ENCODE data around the gene EIF4EBP3. TPM values are rescaled to one million over a fixed set of nuclear protein-coding genes. Genes with fewer than 3 reads are reported as not detected.
A peak's percentile ranks its signal among the peaks of the same experiment; 100 is the strongest.

Gene EIF4EBP3
- total RNA-seq, 1 donor: 0.86 TPM

DNA sequence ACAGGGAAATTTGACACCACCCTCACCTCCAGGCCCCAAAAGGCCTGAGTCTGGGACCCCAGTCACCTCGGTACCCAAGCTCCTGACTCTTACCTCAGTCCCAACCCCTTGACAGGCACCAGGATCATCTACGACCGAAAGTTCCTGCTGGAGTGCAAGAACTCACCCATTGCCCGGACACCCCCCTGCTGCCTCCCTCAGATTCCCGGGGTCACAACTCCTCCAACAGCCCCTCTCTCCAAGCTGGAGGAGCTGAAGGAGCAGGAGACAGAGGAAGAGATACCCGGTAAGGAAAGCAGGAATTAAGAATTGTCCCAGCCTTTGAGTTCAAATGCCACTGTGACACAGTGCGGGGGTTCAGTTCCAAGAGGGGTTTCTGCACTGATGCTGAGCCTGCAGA lies 1.3 kb downstream of the EIF4EBP3 start:
- no peak overlapping the region for H3K4me3 ChIP-seq (ENCODE audit: low read depth, low read length)
- no peak for DNase-seq (ENCODE audit: low read depth)
- TF ChIP-seq, protein P1, sequence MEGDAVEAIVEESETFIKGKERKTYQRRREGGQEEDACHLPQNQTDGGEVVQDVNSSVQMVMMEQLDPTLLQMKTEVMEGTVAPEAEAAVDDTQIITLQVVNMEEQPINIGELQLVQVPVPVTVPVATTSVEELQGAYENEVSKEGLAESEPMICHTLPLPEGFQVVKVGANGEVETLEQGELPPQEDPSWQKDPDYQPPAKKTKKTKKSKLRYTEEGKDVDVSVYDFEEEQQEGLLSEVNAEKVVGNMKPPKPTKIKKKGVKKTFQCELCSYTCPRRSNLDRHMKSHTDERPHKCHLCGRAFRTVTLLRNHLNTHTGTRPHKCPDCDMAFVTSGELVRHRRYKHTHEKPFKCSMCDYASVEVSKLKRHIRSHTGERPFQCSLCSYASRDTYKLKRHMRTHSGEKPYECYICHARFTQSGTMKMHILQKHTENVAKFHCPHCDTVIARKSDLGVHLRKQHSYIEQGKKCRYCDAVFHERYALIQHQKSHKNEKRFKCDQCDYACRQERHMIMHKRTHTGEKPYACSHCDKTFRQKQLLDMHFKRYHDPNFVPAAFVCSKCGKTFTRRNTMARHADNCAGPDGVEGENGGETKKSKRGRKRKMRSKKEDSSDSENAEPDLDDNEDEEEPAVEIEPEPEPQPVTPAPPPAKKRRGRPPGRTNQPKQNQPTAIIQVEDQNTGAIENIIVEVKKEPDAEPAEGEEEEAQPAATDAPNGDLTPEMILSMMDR (IDR thresholded peaks at IDR 0.05; ENCODE audit: insufficient read depth, low read depth, low read length): no peak

DNA sequence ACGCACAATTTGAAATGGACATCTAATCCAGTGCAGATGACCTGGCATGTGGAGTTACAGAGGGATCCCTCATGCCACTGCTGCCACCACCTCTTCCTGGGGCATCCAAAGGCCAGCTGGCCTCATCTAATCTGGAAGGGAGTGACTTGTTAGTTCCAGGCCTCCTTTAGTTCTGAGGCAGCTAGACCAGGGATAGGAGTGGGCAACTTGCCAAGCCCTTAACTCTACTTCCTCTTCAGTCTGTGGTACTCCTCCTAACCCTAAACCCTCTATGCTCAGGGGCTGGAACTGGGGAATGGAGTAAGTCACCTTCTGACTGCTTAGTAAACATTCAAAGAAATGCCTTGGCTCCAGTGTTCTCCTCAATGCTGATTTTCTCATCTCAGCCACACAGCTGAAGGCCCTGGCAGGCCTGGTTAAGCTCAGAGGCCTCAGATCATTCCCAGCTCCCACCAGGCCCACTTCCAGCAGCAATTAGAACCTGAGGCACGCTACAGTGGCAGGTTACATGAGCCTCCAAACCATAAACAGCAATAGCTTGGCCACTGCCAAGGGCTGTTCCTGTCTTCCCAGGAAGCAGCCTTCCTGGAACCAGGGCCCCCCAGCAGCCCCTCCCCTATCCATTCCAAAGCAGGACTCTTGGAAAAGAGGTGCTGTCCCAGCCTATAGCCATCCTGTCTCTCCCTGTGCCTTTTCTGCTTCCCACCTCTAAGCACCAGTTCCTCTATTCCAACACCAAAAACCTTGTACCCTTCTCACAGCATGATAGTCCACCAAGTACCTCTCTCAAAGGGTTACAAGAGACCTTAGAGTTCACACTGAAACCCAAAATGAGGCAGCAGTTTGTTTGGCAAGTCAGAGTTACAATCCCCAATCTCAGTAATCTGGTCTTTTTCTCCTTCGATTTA lies 2.0 kb downstream of the EIF4EBP3 start:
- no peak overlapping the region for H3K4me3 ChIP-seq (ENCODE audit: low read depth, low read length)
- DNase-seq (ENCODE audit: low read depth): peak; percentile 76
- TF ChIP-seq, protein P1 (IDR thresholded peaks at IDR 0.05; ENCODE audit: insufficient read depth, low read depth, low read length): no peak

DNA sequence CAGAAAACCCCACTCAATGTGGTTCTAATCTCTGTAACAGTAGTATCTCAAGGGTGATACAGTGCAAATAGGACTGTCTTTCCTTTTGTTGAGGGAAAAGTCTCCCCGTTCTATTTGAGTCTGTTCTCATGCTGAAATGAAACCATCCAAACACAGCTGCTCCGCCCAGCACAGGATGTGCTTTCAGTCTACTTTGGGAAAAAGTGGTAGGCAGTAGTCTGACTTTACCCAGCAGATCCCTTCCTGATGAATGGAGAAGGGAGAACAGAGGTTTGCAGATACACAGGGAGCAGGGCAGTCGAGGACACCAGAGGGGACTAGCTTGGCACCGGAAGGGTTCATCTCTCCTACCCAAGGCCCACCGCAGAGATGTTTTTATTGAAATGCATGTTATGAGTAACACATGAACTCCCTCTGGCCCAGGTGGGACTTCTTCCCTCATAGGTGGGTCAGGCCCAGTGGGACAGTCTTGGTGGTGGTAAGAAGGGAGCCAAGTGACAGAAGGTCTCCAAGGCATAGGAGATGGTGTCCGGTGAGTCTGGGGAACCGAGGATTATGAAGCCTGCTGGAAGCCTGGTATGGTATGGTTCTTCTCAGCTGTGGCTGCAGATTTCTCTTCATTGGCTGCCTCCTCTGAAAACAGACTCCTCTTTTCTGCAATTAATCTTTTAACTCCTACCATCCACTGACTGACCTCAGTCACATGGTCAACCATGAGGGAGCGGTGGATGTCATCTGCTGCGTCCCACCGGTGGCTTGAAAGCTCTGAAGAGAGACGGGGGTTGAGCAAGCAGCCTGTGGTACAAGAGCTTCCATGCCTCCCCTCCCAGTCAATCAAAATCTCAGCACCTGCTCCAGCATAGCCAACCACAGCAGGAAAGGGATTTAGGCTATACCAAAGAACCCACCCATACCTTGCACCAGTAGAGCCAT lies 3.0 kb downstream of the EIF4EBP3 start:
- no peak for DNase-seq (ENCODE audit: low read depth)

DNA sequence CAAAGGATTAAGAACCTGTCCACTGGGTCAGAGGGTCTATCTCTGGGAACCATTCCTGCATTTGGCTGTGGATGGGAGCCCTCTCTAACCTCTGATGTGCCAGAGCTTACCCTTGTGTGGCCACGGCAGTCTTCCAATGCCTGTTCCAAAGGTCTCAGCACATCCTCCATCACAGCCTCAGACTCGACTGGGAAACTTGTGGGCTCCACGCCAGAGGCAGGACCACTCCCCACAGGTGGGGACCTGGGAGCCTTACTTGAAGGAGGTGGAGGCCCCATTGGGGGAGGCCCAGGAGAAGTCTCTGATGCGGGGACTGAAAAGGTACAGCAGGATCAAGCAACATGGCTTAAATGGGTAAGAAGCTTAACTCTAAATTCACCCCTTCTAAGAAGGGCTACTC lies 4.4 kb downstream of the EIF4EBP3 start:
- no peak overlapping the region for H3K4me3 ChIP-seq (ENCODE audit: low read depth, low read length)
- no peak for DNase-seq (ENCODE audit: low read depth)
- TF ChIP-seq, protein P1 (IDR thresholded peaks at IDR 0.05; ENCODE audit: insufficient read depth, low read depth, low read length): no peak

More for the DNA sequence above, 3.0 kb downstream of the EIF4EBP3 start:
- TF ChIP-seq, protein P1 (IDR thresholded peaks at IDR 0.05; ENCODE audit: insufficient read depth, low read depth, low read length): no peak
- H3K4me3 ChIP-seq (ENCODE audit: low read depth, low read length): no peak overlapping the region

DNA sequence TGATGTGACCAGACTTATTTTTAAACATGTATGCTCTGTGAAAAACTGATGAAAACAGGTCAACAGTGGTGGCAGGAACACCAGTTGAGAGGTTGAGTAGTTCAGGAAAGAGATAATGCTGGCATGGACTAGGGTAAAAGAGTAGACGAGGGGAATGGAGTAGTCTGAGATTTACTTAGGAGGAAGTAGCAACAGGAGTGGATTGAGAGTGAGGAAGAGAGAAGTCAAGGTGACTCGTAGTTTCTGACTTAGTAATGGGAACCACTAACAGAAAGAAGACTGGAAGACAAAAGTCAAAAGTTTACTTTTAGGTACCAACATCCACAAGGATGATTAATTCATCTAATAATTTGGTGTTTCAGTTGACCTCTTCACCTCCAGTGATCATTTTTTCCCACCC lies 6.2 kb downstream of the EIF4EBP3 start:
- no peak overlapping the region for H3K4me3 ChIP-seq (ENCODE audit: low read depth, low read length)
- TF ChIP-seq, protein P1 (IDR thresholded peaks at IDR 0.05; ENCODE audit: insufficient read depth, low read depth, low read length): no peak

DNA sequence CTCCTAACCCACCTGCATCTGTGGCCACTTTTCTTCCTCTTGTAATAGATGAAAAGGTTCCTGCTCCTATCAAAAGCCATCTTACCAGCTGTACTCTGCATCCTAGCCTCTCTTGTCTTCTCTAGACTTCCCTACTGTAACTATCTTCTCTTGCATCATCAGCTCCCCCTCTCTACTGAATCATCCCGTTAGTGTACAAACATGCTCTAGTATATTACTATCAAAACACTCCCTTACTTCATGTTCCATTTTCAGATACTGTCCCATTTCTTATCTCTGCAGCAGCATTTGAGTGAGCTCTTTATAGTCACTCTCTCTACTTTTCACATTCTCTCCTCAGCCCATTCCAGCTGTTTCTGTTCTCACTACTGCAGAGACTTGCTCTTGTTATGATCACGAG lies 7.0 kb downstream of the EIF4EBP3 start:
- peak; percentile 83 for DNase-seq (ENCODE audit: low read depth)
- TF ChIP-seq, protein P1 (IDR thresholded peaks at IDR 0.05; ENCODE audit: insufficient read depth, low read depth, low read length): no peak
- no peak overlapping the region for H3K4me3 ChIP-seq (ENCODE audit: low read depth, low read length)

More for the DNA sequence above, 6.2 kb downstream of the EIF4EBP3 start:
- no peak for DNase-seq (ENCODE audit: low read depth)
